KMS-11 (cell line): ENCODE results near the gene DBET.
"Not testable (repeated sequence)": the region's sequence is repeated elsewhere in the genome, so short reads cannot be mapped to it uniquely, and the experiment has no call there.

Source experiments
- H2AFZ ChIP-seq: fragments of 200-600 bp; sonication (generic); 2 replicates; pipeline ENCODE4 v1.6.1; 2016; ENCODE audit warnings: antibody characterized with exemption, mixed run types, low read depth
- H3K27ac ChIP-seq: fragments of 200-600 bp; sonication (generic); 2 replicates; pipeline ENCODE4 v1.6.1; 2016; ENCODE audit warnings: mild to moderate bottlenecking, mixed run types
- H3K27me3 ChIP-seq: fragments of 200-600 bp; sonication (generic); 2 replicates; pipeline ENCODE4 v1.6.1; 2017; ENCODE audit warnings: mild to moderate bottlenecking, low read depth, mixed run types, moderate library complexity; ENCODE audit not compliant: insufficient read depth
- H3K36me3 ChIP-seq: fragments of 200-600 bp; sonication (generic); 2 replicates; pipeline ENCODE4 v1.6.1; 2017; ENCODE audit warnings: mild to moderate bottlenecking, mixed run types; ENCODE audit not compliant: insufficient read depth
- H3K4me1 ChIP-seq: fragments of 200-600 bp; sonication (generic); 2 replicates; pipeline ENCODE4 v1.6.1; 2016; ENCODE audit warnings: mild to moderate bottlenecking, low read depth, mixed run types; ENCODE audit not compliant: poor library complexity, severe bottlenecking
- H3K4me2 ChIP-seq: fragments of 200-600 bp; sonication (generic); 2 replicates; pipeline ENCODE4 v1.7.0; 2016; ENCODE audit warnings: mild to moderate bottlenecking, mixed run types
- H3K4me3 ChIP-seq: fragments of 200-600 bp; sonication (generic); IDR thresholded peaks from 2 replicates; pipeline ENCODE4 v1.6.1; 2017; ENCODE audit warnings: low read depth, low read length, mixed read lengths; ENCODE audit not compliant: insufficient read depth
- H3K79me2 ChIP-seq: fragments of 200-600 bp; sonication (generic); 2 replicates; pipeline ENCODE4 v1.6.1; 2016; ENCODE audit warnings: low read depth, mixed run types; ENCODE audit not compliant: insufficient read depth
- H3K9ac ChIP-seq: fragments of 200-600 bp; sonication (generic); 2 replicates; pipeline ENCODE4 v1.6.1; 2016; ENCODE audit warnings: mild to moderate bottlenecking, mixed run types
- H4K20me1 ChIP-seq: fragments of 200-600 bp; sonication (generic); 2 replicates; pipeline ENCODE4 v1.6.1; 2016; ENCODE audit warnings: mild to moderate bottlenecking, mixed run types; ENCODE audit not compliant: insufficient read depth
- TF ChIP-seq, protein P1 (sequence below): fragments of 200-600 bp; sonication (generic); conservative IDR thresholded peaks from 2 replicates; pipeline ENCODE4 v1.6.1; 2017; ENCODE audit warnings: low read depth, mild to moderate bottlenecking, antibody characterized with exemption, low read length, moderate library complexity, mixed read lengths

DBET gene

DNA sequence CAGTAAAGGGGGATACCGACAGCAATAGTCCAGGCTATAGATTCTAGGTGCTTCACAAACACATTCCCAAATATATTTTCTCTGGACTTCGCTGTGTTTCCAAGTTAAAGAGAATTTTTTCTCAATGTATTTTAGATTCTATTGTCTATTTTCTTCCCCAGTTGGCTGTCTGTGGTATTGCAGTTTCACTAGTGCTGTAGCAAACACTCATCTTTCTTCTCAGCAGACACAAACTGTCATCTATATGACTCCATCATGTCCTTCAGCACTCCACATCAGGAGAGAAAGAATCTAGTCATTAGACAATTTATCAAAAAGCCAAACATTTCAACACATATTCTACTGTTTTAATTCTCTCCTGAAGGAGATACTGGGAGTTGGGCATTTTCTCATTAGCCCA, at the start of gene DBET:
Gene DBET, plus strand, starts transcription at position 161 of the 400 bp plus-strand sequence.
- H3K79me2 ChIP-seq, H3K4me3 ChIP-seq, H3K4me1 ChIP-seq, H2AFZ ChIP-seq, H4K20me1 ChIP-seq, H3K9ac ChIP-seq, H3K27ac ChIP-seq, H3K4me2 ChIP-seq, H3K27me3 ChIP-seq, H3K36me3 ChIP-seq: not testable (repeated sequence)

- no peaks in the 10 kb centered on the region for H4K20me1 ChIP-seq
- H3K4me3 ChIP-seq, result no peak overlapping the region
- H3K79me2 ChIP-seq, result no peaks in the 10 kb centered on the region
- no peaks in the 10 kb centered on the region for H3K4me1 ChIP-seq
- peak overlapping the region; percentile 26; the same call in 1 of the 2 replicates for H3K27ac ChIP-seq
- H3K27me3 ChIP-seq, result no peaks in the 10 kb centered on the region
- H3K4me2 ChIP-seq, result peak overlapping the region; percentile 62
- H3K36me3 ChIP-seq, result no peaks in the 10 kb centered on the region
- H3K9ac ChIP-seq, result peak overlapping the region; percentile 66
- TF ChIP-seq, protein P1, sequence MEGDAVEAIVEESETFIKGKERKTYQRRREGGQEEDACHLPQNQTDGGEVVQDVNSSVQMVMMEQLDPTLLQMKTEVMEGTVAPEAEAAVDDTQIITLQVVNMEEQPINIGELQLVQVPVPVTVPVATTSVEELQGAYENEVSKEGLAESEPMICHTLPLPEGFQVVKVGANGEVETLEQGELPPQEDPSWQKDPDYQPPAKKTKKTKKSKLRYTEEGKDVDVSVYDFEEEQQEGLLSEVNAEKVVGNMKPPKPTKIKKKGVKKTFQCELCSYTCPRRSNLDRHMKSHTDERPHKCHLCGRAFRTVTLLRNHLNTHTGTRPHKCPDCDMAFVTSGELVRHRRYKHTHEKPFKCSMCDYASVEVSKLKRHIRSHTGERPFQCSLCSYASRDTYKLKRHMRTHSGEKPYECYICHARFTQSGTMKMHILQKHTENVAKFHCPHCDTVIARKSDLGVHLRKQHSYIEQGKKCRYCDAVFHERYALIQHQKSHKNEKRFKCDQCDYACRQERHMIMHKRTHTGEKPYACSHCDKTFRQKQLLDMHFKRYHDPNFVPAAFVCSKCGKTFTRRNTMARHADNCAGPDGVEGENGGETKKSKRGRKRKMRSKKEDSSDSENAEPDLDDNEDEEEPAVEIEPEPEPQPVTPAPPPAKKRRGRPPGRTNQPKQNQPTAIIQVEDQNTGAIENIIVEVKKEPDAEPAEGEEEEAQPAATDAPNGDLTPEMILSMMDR, result peak; percentile 20; the same call in 1 of the 2 replicates
- H2AFZ ChIP-seq, result peak overlapping the region; percentile 50
Measured at GRCh38 chr4:190014771-190015537, 49.3 kb upstream of the DBET start.

DNA sequence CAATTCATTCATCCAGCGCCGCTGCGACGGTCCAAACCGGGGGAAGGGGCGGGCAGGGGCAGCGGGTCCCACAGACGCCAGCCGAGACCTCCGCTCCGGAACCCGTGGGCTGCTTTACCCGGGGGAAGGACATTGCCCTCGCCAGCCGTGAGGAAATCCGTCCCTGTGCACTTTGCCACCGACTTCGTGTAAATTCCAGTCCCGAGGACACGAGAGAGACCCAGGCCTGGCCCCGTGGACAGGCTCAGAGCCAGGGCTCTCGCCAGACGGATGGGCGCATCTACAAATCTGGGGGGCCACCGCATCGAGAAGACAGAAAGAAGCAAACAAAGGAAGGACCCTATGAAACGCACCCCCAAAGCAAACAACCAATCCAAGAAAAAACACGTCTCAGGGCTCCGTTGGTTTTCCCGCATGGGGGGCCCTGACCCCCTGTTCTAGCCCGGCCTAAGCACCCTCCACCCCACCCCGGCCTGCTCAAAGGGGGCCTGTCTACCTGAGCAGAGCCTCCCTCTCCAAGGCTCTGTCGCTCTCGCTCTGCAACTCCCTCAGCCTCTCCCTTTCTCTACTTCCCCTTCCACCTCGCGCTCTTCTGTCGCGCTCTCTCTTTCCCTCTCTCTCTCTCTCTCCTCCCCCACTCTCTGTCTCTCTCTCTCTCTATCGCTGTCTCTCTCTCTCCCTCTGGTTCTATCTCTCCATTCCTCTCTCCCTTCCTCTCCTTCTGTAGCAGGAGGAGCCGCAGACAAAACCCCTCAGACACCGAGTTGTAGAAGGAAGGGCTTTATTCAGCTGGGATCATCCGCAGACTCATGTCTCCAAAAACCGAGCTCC, 48.5 kb upstream of the DBET start:
- Histone ChIP-seq H3K9ac (peak overlapping the region; percentile 66; the same call in 1 of the 2 replicates), H3K36me3 (no peaks in the 10 kb centered on the region), H4K20me1 (no peaks in the 10 kb centered on the region), H3K27ac (no peak overlapping the region; the same call in 1 of the 2 replicates), H3K4me1 (peaks cover 5% of the 10 kb centered on the region), H3K79me2 (no peaks in the 10 kb centered on the region), H3K4me3 (no peak overlapping the region), H2AFZ (peak overlapping the region; percentile 50; the same call in 1 of the 2 replicates), H3K27me3 (no peaks in the 10 kb centered on the region), H3K4me2 (peak overlapping the region; percentile 15; the same call in 1 of the 2 replicates)
- TF ChIP-seq, protein P1, result no peak

GRCh38 chr4:190016369-190017289, 47.7 kb upstream of the DBET start:
- H3K4me1 ChIP-seq, result peaks cover 8% of the 10 kb centered on the region
- H3K27ac ChIP-seq, result no peak overlapping the region
- no peaks in the 10 kb centered on the region for H3K36me3 ChIP-seq
- H2AFZ ChIP-seq, result no peak overlapping the region
- no peaks in the 10 kb centered on the region for H4K20me1 ChIP-seq
- H3K27me3 ChIP-seq, result no peaks in the 10 kb centered on the region
- TF ChIP-seq, protein P1, result no peak
- no peak overlapping the region for H3K9ac ChIP-seq
- H3K79me2 ChIP-seq, result no peaks in the 10 kb centered on the region
- no peak overlapping the region for H3K4me3 ChIP-seq
- no peak overlapping the region for H3K4me2 ChIP-seq
